GM18507 (cell line): ENCODE results near the gene BLZF1.

Experiments used
- DNase-seq: peaks from one replicate; pipeline ENCODE4 v3.0.0; 2011; ENCODE audit warnings: low read depth; ENCODE audit not compliant: insufficient read length; ENCODE audit errors: extremely low spot score
- FAIRE-seq: peaks from 2 replicates; lab custom pipeline; 2011; peaks lifted over from hg19 to GRCh38; lab: Jason Lieb, UNC

Gene BLZF1

GRCh38 chr1:169427081-169427641, 59.2 kb downstream of the BLZF1 start, which contains the start of gene CCDC181:
Gene CCDC181, minus strand, starts transcription at chr1:169427474. Its CDS starts 2,547 bp downstream, at chr1:169424927.
- peak; percentile 7 for DNase-seq
- no peak for FAIRE-seq
